HTERT RPE-1 (cell line): Measurements from ENCODE around the gene PPM1G.
"Not testable (repeated sequence)": the region's sequence is repeated elsewhere in the genome, so short reads cannot be mapped to it uniquely, and the experiment has no call there.

ENCODE experiments used
- in situ Hi-C: fragments of 300-500 bp; cut with MboI; formaldehyde crosslinking; loops from 4 replicates; pipeline ENCODE4 v1.14.3; 2020; ENCODE audit warnings: low sequenced_read_pairs

Gene PPM1G

DNA sequence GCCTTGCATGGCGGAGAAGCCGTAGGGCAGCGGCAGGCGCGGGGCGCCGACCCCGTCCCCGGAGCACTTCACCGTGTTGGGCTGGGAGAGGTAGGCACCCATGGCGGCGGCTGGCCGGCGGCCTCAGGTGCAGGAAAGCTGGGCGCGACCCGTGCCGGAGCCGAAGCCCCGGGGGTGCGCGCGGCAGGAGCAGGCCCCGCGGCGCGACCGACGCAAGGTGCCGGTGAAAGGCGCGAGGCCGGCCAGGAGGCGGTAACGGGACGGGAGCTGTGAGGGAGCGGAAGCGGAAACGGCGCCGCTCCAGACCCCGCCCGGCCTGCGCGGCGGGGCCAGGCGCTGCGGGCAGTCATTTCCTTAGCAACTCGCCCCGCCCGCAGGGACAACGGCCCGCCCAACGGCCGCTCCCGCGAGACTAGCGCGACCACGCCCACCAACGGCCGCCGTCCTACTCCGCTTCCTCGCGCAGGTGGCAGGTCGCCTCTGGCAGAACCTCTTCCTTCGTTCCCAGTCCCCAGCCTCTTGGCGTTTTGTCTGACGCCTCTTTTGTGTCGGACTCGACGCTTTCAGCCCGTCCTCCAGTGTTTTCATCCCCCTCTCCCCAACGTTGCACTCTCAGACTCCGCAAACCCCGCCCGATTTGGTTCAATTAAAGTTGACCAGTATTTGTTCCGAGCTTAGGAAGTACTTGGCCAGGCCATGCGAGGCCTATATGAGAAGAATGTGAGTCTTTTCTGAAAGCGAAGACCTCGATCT lies at the start of gene PPM1G:
Gene PPM1G, minus strand, starts transcription at position 271 of the 753 bp plus-strand sequence. Its CDS starts 169 bp downstream, at position 102.
- in situ Hi-C loops, result no loop called here

DNA sequence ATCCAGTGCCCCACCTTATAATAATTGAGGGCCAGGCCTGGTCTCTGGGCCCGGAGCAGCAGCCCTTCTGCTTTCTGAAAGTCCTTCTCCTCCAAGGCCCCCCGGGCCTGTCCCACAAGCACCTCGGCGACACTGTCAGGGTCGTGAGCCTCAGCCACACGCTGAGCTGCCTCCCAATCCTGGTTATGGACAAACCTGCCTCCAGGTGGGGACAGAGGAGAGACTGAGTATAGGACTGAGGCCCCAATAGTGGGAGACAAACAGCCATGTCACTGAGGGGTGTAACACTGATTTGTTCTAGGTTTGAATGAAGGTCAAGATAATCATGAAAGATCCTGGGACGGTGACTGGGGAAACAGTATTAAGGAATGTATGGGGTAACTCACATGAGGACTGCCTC lies 44.6 kb upstream of the PPM1G start:
- in situ Hi-C loops, result no loop called here

- in situ Hi-C loops, result no loop called here
Observed at GRCh38 chr2:27451095-27451494, 41.7 kb upstream of the PPM1G start.

- in situ Hi-C loops, result no loop called here
Observed at GRCh38 chr2:27448381-27448780, 39.0 kb upstream of the PPM1G start.

- in situ Hi-C loops, result no loop called here
Observed at GRCh38 chr2:27446057-27446456, 36.7 kb upstream of the PPM1G start.

- in situ Hi-C loops, result no loop called here
Observed at GRCh38 chr2:27445615-27446014, 36.2 kb upstream of the PPM1G start.

GRCh38 chr2:27445155-27445554 lies 35.8 kb upstream of the PPM1G start:
- in situ Hi-C loops, result no loop called here

DNA sequence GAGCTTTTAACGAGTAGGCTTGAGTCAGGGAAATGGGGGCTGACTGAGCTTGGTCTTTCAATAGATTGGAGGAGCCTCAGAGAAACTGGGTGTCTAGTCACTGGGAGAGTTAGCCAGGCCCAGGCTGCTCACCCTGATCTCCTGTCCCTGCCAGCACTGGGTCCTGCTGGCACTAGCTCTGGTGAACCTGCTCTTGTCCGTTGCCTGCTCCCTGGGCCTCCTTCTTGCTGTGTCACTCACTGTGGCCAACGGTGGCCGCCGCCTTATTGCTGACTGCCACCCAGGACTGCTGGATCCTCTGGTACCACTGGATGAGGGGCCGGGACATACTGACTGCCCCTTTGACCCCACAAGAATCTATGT lies 33.5 kb upstream of the PPM1G start:
- in situ Hi-C loops, result no loop called here

- in situ Hi-C loops, result no loop called here
Observed at GRCh38 chr2:27441958-27442919, 32.8 kb upstream of the PPM1G start, which contains the start of gene KRTCAP3. KRTCAP3 (plus strand) TSS chr2:27442381; CDS start chr2:27442413, 32 bp downstream.

DNA sequence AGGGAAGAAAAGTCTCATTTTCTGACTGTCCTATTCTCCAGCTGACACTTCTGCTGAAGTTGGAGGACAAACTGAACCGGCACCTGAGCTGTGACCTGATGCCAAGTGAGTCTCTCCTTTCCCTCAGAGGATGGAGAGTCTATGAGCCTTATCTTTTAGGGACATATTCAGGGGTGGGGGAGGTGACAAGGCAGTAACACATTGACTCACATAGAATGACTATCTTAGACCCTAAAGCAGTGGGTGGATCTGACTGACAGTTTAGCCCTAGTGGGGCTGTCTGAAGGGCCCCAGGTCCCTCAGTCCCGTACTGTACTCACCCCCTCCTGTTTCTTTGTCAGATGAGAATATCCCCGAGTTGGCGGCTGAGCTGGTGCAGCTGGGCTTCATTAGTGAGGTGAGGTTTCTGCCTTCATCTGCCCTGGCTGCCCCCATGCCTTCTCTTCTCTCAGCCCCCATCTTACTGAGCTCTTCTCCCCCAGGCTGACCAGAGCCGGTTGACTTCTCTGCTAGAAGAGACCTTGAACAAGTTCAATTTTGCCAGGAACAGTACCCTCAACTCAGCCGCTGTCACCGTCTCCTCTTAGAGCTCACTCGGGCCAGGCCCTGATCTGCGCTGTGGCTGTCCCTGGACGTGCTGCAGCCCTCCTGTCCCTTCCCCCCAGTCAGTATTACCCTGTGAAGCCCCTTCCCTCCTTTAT lies 32.0 kb upstream of the PPM1G start:
- in situ Hi-C loops, result no loop called here

DNA sequence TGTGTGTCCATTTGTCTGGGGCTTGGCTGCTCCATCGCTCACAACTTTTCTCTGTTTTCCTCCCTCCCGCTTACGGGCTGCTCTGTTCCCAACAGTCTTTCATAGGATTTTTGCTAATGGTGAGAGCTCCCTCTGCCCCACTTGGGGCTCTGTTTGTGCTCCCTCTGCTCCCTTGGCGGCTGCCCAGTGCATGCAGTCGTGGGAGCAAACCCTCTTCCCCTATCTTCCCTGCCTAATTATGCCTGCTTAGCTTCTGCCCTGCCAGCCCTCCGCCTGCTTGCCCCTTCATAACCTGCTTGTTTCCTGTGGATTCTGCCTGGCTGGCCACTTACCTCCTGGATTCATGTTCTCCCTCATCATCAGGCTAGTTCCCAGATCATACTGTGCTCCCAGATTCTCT lies 26.2 kb upstream of the PPM1G start:
- in situ Hi-C loops, result no loop called here

- in situ Hi-C loops, result no loop called here
Observed at GRCh38 chr2:27431395-27431794, 22.0 kb upstream of the PPM1G start.

DNA sequence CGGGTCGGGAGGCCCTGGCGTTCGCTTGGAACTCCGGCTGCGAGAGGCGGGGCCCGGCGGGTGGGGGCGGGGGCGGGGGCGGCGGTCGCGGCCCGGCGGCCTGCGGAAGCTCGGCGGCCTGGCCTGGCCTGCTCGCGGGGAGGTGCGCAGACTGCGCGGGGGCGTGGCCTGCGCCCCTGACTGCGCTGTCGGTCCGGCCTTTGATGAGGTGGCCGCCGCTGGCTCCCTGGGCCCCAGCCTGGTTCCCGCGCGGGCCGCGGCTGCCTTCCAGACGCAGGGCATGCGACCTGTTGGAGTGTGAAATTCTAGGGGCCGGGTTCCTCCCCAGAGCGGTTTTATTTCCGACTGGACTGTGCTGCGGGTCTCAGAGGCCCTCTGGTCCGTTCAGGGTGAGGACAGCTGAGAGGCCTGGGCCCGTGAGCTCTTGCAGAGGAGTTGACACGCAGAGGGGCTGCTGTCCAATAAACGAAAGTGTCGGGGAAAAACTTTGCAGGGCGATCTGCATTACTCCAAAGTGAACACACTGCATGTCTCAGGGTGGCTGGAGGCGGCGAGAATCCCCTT lies 19.7 kb upstream of the PPM1G start:
- in situ Hi-C loops, result no loop called here

DNA sequence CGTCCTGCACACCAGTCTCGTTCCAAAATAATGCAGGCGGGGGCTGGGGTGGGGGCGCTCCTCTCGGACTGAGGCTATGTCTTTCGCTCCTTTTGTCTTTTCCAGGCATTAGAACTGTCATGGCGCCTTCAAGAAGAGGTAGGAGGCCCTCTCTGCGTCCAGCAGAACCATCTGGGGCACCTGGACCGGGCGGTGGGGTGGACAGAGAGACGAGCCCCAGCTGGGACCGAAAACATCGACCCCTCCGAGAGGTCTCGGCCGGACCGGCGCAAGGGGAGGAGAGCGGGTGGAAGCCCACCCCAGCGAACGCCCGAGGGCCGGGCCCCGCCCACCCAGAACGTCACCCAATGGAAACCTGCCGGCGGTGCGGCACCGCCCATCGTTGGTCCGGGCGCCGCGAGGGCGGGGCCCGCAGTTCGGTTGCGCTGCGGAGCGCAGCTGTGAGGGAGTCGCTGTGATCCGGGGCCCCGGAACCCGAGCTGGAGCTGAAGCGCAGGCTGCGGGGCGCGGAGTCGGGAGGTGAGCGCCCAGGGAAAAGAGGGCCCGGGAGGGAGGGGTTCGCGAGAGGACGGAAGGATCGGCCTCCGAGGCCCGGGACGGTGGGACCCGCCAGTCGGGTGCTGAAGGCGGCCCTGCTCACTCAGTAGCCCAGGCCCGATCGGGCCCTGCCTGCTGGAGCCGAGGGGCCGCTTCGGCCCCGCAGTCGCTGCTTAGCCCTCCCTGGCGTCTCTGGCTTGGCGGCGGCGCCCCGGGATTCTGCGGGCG lies 19.0 kb upstream of the PPM1G start, which contains the start of gene NRBP1:
Gene NRBP1, plus strand, starts transcription at position 419 of the 765 bp plus-strand sequence. CDS start 4,643 bp downstream, outside the sequence.
- in situ Hi-C loops, result no loop called here

DNA sequence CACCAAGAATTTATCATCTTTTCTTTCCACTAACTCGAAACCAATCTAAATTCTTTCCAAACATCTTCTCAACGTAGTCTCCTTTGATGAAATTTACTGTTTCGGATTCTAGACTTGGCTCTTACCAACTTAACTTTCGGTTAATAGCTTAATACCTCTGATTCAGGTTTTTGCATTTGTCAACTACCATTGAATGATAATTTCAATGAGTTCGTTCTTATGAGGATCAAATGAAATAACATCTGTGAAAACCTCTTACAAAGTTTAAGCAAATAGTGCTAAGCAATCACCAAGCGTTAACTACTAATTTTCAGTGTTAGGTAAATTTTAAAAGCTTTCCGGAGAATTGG lies 18.4 kb upstream of the PPM1G start:
- in situ Hi-C loops, result no loop called here

DNA sequence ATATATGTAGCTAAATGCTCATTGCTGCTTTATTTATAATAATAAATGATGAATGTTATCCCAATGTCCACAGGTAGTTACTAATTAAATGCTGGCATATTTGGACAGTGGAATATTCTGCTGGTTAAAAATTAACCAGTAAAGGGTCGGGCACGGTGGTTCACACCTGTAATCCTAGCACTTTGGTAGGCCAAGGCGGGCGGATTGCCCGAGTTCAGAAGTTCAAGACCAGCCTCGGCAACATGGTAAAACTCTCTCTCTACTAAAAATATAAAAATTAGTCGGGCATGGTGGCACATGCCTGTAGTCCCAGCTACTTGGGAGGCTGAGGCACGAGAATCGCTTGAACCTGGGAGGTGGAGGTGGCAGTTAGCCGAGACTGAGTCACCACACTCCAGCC lies 15.6 kb upstream of the PPM1G start:
- in situ Hi-C loops, result not testable (repeated sequence)

DNA sequence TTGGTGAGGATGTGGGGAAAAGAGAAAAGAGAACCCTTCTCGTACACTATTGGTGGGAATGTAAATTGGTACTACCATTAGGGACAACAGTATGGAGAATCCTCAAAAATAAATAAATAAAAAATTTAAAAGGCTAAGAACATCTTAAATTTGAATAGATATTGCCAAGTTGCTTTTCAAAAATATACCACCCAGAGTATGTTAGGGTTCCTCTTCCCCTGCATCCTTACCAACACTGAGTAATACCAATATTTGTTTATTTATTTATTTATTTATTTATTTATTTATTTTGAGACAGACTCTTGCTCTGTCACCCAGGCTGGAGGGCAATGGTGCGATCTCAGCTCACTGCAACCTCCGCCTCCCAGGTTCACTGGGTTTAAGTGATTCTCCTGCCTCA lies 13.6 kb upstream of the PPM1G start:
- in situ Hi-C loops, result no loop called here

GRCh38 chr2:27421660-27422250 lies 12.4 kb upstream of the PPM1G start:
- in situ Hi-C loops, result no loop called here

GRCh38 chr2:27420996-27421395 lies 11.6 kb upstream of the PPM1G start:
- in situ Hi-C loops, result no loop called here

GRCh38 chr2:27416151-27416550 lies 6.8 kb upstream of the PPM1G start:
- in situ Hi-C loops, result no loop called here
